KMS-11 (cell line): Measurements from ENCODE around the gene TNFRSF21.

Experiments
- H2AFZ ChIP-seq: fragments of 200-600 bp; sonication (generic); 2 replicates; pipeline ENCODE4 v1.6.1; 2016; ENCODE audit warnings: antibody characterized with exemption, mixed run types, low read depth
- H3K27ac ChIP-seq: fragments of 200-600 bp; sonication (generic); 2 replicates; pipeline ENCODE4 v1.6.1; 2016; ENCODE audit warnings: mild to moderate bottlenecking, mixed run types
- H3K27me3 ChIP-seq: fragments of 200-600 bp; sonication (generic); 2 replicates; pipeline ENCODE4 v1.6.1; 2017; ENCODE audit warnings: mild to moderate bottlenecking, low read depth, mixed run types, moderate library complexity; ENCODE audit not compliant: insufficient read depth
- H3K36me3 ChIP-seq: fragments of 200-600 bp; sonication (generic); 2 replicates; pipeline ENCODE4 v1.6.1; 2017; ENCODE audit warnings: mild to moderate bottlenecking, mixed run types; ENCODE audit not compliant: insufficient read depth
- H3K4me1 ChIP-seq: fragments of 200-600 bp; sonication (generic); 2 replicates; pipeline ENCODE4 v1.6.1; 2016; ENCODE audit warnings: mild to moderate bottlenecking, low read depth, mixed run types; ENCODE audit not compliant: poor library complexity, severe bottlenecking
- H3K4me2 ChIP-seq: fragments of 200-600 bp; sonication (generic); 2 replicates; pipeline ENCODE4 v1.7.0; 2016; ENCODE audit warnings: mild to moderate bottlenecking, mixed run types
- H3K4me3 ChIP-seq: fragments of 200-600 bp; sonication (generic); IDR thresholded peaks from 2 replicates; pipeline ENCODE4 v1.6.1; 2017; ENCODE audit warnings: low read depth, low read length, mixed read lengths; ENCODE audit not compliant: insufficient read depth
- H3K79me2 ChIP-seq: fragments of 200-600 bp; sonication (generic); 2 replicates; pipeline ENCODE4 v1.6.1; 2016; ENCODE audit warnings: low read depth, mixed run types; ENCODE audit not compliant: insufficient read depth
- H3K9ac ChIP-seq: fragments of 200-600 bp; sonication (generic); 2 replicates; pipeline ENCODE4 v1.6.1; 2016; ENCODE audit warnings: mild to moderate bottlenecking, mixed run types
- H4K20me1 ChIP-seq: fragments of 200-600 bp; sonication (generic); 2 replicates; pipeline ENCODE4 v1.6.1; 2016; ENCODE audit warnings: mild to moderate bottlenecking, mixed run types; ENCODE audit not compliant: insufficient read depth
- TF ChIP-seq, protein P1 (sequence below): fragments of 200-600 bp; sonication (generic); conservative IDR thresholded peaks from 2 replicates; pipeline ENCODE4 v1.6.1; 2017; ENCODE audit warnings: low read depth, mild to moderate bottlenecking, antibody characterized with exemption, low read length, moderate library complexity, mixed read lengths

Gene TNFRSF21

DNA sequence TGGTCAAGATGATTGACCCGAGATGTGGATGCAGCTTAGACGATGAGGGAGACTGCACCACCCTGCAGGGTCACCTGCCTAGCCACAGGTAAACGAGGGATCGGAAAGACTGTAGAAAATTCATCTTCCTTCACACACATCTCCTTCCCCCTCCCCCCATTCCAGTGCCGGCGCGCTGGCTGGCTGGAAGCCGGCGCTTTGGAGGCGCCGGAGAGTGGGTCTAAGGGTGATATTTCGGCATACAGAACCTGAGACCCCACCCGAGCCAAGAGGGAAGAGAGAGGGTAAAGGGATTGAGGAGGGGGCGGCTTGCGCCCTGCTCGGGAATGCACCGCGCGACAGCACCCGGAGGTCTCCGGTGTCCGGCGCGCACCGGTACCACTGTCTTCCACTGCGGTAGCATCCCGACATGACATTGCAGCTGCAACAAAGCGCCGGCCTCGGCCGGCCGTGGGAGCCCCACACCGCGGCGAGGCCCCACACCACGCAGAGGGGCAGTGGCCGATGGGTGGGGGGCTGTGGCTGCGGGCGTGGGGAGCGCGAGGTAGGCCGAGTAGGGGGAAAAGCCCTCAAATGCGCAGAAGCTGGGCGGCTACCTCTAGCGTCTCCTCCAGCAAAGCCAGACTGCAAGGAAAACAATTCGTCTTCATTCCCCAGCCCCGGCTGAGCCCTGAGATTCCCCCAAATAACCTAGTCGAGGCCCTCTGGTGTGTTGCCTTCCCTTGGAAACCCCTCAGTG is 984 bp downstream of the TNFRSF21 start:
- Histone ChIP-seq H3K27me3 (no peaks in the 10 kb centered on the region), H3K4me2 (peak overlapping the region; percentile 55), H3K27ac (peak overlapping the region; percentile 48; the same call in 1 of the 2 replicates), H2AFZ (peak overlapping the region; percentile 96), H3K36me3 (no peaks in the 10 kb centered on the region), H3K4me3 (no peak overlapping the region), H3K9ac (peak overlapping the region; percentile 85), H3K4me1 (peaks cover 21% of the 10 kb centered on the region), H3K79me2 (peaks cover 19% of the 10 kb centered on the region; the same call in 1 of the 2 replicates), H4K20me1 (no peaks in the 10 kb centered on the region)
- TF ChIP-seq, protein P1, sequence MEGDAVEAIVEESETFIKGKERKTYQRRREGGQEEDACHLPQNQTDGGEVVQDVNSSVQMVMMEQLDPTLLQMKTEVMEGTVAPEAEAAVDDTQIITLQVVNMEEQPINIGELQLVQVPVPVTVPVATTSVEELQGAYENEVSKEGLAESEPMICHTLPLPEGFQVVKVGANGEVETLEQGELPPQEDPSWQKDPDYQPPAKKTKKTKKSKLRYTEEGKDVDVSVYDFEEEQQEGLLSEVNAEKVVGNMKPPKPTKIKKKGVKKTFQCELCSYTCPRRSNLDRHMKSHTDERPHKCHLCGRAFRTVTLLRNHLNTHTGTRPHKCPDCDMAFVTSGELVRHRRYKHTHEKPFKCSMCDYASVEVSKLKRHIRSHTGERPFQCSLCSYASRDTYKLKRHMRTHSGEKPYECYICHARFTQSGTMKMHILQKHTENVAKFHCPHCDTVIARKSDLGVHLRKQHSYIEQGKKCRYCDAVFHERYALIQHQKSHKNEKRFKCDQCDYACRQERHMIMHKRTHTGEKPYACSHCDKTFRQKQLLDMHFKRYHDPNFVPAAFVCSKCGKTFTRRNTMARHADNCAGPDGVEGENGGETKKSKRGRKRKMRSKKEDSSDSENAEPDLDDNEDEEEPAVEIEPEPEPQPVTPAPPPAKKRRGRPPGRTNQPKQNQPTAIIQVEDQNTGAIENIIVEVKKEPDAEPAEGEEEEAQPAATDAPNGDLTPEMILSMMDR: no peak

DNA sequence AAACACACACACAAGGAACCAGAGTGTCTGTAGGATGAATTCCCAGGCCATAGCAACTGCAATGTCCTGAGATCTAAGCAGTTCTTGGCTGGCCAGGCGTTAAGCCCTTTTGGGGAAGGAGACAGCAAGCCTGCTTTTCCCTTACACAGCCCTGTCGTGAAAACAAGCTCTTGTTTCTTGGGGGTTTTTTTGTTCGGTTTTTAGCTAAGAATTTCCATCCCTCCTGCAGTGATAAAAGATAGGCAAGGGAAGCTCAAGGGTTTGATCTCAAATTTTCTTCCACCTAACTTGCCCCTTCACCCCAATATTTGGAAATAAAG is 1.5 kb downstream of the TNFRSF21 start:
- Histone ChIP-seq H3K27ac (no peak overlapping the region), H3K4me2 (peak overlapping the region; percentile 55), H2AFZ (peak overlapping the region; percentile 96; the same call in 1 of the 2 replicates), H3K9ac (peak overlapping the region; percentile 85; the same call in 1 of the 2 replicates), H3K4me3 (no peak overlapping the region), H3K4me1 (peaks cover 27% of the 10 kb centered on the region), H4K20me1 (no peaks in the 10 kb centered on the region), H3K36me3 (no peaks in the 10 kb centered on the region), H3K27me3 (no peaks in the 10 kb centered on the region), H3K79me2 (peaks cover 19% of the 10 kb centered on the region; the same call in 1 of the 2 replicates)
- TF ChIP-seq, protein P1: no peak

DNA sequence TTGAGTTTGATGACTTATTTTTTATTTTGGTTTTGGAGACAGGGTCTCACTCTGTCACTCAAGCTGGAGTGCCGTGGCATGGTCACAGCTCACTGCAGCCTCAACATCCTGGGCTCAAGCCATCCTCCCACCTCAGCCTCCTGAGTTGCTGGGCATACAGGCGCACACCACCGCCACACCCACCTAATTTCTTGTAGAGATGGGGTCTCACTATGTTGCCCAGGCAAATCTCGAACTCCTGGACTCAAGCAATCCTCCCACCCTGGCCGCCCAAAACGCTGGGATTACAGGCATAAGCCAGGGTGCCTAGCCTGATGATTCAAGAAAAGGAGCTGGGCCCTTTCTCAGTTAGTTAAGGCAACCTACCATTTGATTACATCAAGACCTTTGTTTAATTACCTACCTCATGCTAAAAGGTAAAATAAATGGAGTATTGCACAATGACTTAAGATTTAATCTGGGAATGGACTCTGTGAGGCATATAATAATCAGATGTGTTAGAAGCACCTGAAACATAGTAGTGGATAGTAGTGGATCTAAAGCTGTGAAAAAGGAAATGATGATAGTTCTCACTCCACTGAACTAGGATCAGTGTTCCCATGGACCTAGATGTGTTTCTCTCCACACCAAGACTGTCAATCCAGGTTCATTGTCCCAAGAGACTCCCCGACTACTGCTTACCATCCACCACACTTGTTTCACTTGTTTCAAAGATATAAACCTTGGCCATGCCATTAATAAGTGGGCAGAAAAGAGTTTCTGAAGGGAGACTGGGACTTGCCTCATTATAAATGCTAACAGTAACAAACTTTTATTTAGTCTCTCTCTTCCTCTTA is 2.1 kb downstream of the TNFRSF21 start:
- no peak overlapping the region; the same call in 1 of the 2 replicates for H3K9ac ChIP-seq

DNA sequence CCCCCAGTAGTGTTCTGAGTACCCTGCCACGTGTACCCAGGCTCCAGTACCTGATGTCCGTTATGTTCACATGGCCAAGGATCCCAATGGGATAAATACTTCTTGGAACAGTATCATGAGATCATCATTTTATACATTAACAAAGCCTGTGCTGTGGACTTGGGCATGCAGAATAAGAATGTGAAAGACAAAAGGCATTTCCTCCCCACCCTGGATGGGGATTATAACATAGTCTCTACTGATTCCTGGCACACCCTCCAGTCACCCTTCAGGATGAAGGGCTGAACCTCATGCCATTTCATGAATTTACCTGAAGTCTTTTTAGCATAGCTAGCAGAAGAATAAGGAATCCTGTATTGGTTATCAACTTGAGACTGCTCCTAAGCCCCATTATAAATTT is 2.8 kb downstream of the TNFRSF21 start:
- no peak overlapping the region for H2AFZ ChIP-seq
- H3K9ac ChIP-seq: no peak overlapping the region
- no peaks in the 10 kb centered on the region for H3K27me3 ChIP-seq
- H3K4me2 ChIP-seq: no peak overlapping the region
- no peak overlapping the region for H3K27ac ChIP-seq
- no peaks in the 10 kb centered on the region for H4K20me1 ChIP-seq
- H3K79me2 ChIP-seq: peaks cover 19% of the 10 kb centered on the region; the same call in 1 of the 2 replicates
- no peaks in the 10 kb centered on the region for H3K36me3 ChIP-seq
- H3K4me3 ChIP-seq: no peak overlapping the region
- TF ChIP-seq, protein P1: no peak
- peaks cover 40% of the 10 kb centered on the region for H3K4me1 ChIP-seq

More for the DNA sequence above, 2.1 kb downstream of the TNFRSF21 start:
- Histone ChIP-seq H3K79me2 (peaks cover 19% of the 10 kb centered on the region; the same call in 1 of the 2 replicates), H3K4me2 (peak overlapping the region; percentile 55), H3K27me3 (no peaks in the 10 kb centered on the region), H3K4me1 (peaks cover 33% of the 10 kb centered on the region), H3K36me3 (no peaks in the 10 kb centered on the region), H2AFZ (no peak overlapping the region), H3K4me3 (no peak overlapping the region), H3K27ac (no peak overlapping the region), H4K20me1 (no peaks in the 10 kb centered on the region)
- TF ChIP-seq, protein P1: no peak
